Activated B cell treated with CpG ODN at 0.5 μM for 24 hours (primary cell): ENCODE measurements around the gene C3orf33. TPM values are rescaled to one million over a fixed set of nuclear protein-coding genes. Genes with fewer than 3 reads are reported as not detected.

Experiments
- ATAC-seq: fragments of 200-7000 bp; cut with Tn5 transposase; one replicate; pipeline ENCODE4 v1.10.0; 2021; ENCODE audit warnings: low read depth, mild to moderate bottlenecking, moderate library complexity
- CTCF ChIA-PET: fragments of 350-600 bp; sonication (Branson Sonifier 250); formaldehyde crosslinking; loops from one replicate; lab custom pipeline; 2021; ENCODE audit warnings: antibody characterized with exemption; lab: Charles Lee
- POLR2A ChIA-PET: fragments of 350-600 bp; sonication (Branson Sonifier 250); formaldehyde crosslinking; loops from one replicate; lab custom pipeline; 2021; ENCODE audit warnings: antibody characterized with exemption; lab: Charles Lee
- DNase-seq: peaks from one replicate; pipeline ENCODE4 v3.0.0; 2022
- H3K27ac Mint-ChIP-seq: one replicate; pipeline ENCODE4 v1.8.0; 2020; ENCODE audit warnings: mixed read lengths
- H3K27me3 Mint-ChIP-seq: one replicate; pipeline ENCODE4 v1.8.0; 2021; ENCODE audit warnings: mixed read lengths
- H3K36me3 Mint-ChIP-seq: one replicate; pipeline ENCODE4 v1.8.0; 2021; ENCODE audit warnings: low read depth, mixed read lengths
- H3K4me1 Mint-ChIP-seq: one replicate; pipeline ENCODE4 v1.8.0; 2021; ENCODE audit warnings: mixed read lengths
- H3K4me3 Mint-ChIP-seq: one replicate; pipeline ENCODE4 v1.8.0; 2020; ENCODE audit warnings: mild to moderate bottlenecking, mixed read lengths
- H3K9me3 Mint-ChIP-seq: one replicate; pipeline ENCODE4 v1.8.0; 2020; ENCODE audit warnings: mixed read lengths
- intact Hi-C: fragments of 100-400 bp; cut with micrococcal nuclease; formaldehyde crosslinking; loops from one replicate; pipeline ENCODE4 v1.15.1; 2024
- total RNA-seq: library from RNA; stranded (reverse); gene quantifications from 2 replicates; pipeline ENCODE4 v1.2.3, GENCODE V29; 2022
- TF ChIP-seq, protein P1 (sequence below): fragments of 200-600 bp; IDR thresholded peaks from one replicate; pipeline ENCODE4 v1.8.0; 2022; ENCODE audit warnings: antibody characterized with exemption, mild to moderate bottlenecking

C3orf33 gene
- total RNA-seq, 1 donor from 2014 or later, result 1.6 TPM

DNA sequence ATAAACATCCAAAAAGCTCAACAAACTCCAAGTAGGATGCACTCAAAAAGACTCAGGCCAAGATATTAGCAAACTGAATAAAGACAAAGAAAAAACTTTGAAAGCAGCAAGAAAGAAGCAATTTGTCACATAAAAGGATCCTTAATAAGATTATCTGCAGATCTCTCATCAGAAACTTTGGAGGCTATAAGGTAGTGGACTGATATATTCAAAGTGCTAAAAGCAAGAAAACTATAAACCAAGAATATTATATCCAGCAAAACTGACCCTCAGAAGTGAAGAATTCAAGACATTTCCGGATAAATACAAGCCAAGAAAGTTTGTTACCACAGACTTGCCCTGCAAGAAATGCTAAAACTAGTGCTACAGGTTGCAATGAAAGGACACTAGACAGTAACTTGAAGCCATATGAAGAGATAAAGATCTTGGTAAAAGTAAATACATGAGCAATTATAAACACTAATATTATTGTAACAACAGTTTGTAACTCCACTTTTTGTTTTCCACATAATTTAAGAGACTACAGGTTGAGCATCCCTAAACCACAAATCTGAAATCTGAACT is 23.6 kb downstream of the C3orf33 start:
- ATAC-seq (no peak), DNase-seq (no peak)
- Mint-ChIP-seq H3K4me3 (no peak overlapping the region), H3K36me3 (peaks cover 29% of the 10 kb centered on the region), H3K27me3 (no peaks in the 10 kb centered on the region), H3K27ac (no peak overlapping the region), H3K9me3 (peaks cover 6% of the 10 kb centered on the region), H3K4me1 (no peaks in the 10 kb centered on the region)
- ChIA-PET CTCF (no interaction called here), POLR2A (no interaction called here)
- TF ChIP-seq, protein P1, sequence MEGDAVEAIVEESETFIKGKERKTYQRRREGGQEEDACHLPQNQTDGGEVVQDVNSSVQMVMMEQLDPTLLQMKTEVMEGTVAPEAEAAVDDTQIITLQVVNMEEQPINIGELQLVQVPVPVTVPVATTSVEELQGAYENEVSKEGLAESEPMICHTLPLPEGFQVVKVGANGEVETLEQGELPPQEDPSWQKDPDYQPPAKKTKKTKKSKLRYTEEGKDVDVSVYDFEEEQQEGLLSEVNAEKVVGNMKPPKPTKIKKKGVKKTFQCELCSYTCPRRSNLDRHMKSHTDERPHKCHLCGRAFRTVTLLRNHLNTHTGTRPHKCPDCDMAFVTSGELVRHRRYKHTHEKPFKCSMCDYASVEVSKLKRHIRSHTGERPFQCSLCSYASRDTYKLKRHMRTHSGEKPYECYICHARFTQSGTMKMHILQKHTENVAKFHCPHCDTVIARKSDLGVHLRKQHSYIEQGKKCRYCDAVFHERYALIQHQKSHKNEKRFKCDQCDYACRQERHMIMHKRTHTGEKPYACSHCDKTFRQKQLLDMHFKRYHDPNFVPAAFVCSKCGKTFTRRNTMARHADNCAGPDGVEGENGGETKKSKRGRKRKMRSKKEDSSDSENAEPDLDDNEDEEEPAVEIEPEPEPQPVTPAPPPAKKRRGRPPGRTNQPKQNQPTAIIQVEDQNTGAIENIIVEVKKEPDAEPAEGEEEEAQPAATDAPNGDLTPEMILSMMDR, result no peak
- intact Hi-C loops, result no loop called here

DNA sequence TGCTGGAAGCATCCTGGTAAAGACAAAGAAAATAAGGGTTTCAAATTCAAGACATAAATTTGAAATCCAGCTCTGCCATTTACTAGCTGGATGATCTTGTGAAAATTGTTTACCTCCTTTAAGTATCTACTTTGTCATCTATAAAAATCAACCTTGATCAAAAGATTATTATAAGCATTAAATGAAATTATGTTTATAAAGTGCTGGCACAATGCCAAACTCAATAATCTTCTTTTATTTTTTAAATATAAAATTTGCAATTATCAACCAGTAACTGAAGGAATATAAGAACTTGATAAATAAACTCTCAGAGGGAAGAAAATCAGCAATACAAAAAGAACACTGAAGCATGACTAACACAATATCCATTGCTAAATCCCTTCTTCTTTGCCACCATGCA is 25.8 kb downstream of the C3orf33 start:
- Mint-ChIP-seq H3K36me3 (peaks cover 29% of the 10 kb centered on the region), H3K4me3 (no peak overlapping the region), H3K4me1 (no peaks in the 10 kb centered on the region), H3K27ac (no peak overlapping the region), H3K9me3 (peaks cover 6% of the 10 kb centered on the region), H3K27me3 (no peaks in the 10 kb centered on the region)
- TF ChIP-seq, protein P1, result no peak
- ChIA-PET POLR2A (no interaction called here), CTCF (no interaction called here)
- intact Hi-C loops, result no loop called here
- ATAC-seq (no peak), DNase-seq (no peak)

DNA sequence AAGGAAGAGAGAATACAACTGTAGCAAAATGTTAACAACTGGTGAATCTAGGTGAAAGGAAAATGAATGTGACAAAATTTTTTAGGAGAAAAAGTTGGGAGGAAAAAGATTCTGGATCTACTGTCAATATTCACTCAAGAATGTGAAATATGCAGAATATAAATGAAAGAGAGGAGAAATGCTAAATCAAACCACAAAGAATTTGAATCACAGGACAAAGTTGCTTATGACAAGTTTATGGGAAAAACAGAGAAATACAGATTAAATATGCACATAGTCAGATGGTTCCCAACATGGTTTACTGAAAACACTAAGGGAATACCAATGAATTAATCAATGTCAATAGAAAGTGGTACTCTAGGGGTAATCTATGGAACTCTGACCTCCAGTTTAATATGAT is 27.6 kb downstream of the C3orf33 start:
- no peak overlapping the region for H3K27ac Mint-ChIP-seq
- H3K36me3 Mint-ChIP-seq, result peaks cover 38% of the 10 kb centered on the region
- ChIA-PET POLR2A (no interaction called here), CTCF (no interaction called here)
- intact Hi-C loops, result no loop called here
- H3K4me1 Mint-ChIP-seq, result no peaks in the 10 kb centered on the region
- ATAC-seq, result no peak
- no peaks in the 10 kb centered on the region for H3K27me3 Mint-ChIP-seq
- no peak for DNase-seq
- peaks cover 6% of the 10 kb centered on the region for H3K9me3 Mint-ChIP-seq
- no peak overlapping the region for H3K4me3 Mint-ChIP-seq
- TF ChIP-seq, protein P1, result no peak

DNA sequence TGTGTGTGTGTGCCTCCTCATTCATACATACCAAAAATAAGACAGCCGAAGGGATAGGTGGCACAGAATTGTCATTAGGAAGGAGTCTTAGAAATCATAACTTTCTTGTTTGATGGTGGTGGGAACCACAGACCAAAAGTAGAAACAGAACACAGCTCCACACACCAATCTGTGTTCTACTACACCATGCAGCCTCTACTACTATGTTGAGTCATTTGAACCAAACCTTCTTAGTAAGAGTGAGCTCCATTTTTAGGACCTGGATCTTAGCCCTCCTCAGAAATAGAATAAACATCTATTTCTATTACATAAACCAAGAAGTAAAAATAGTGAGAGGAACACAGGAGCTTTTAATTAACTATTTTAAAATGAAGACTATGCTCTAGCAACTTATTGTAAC is 33.3 kb downstream of the C3orf33 start:
- Mint-ChIP-seq H3K9me3 (peaks cover 6% of the 10 kb centered on the region), H3K36me3 (peaks cover 27% of the 10 kb centered on the region), H3K27me3 (no peaks in the 10 kb centered on the region), H3K27ac (no peak overlapping the region), H3K4me1 (no peaks in the 10 kb centered on the region), H3K4me3 (no peak overlapping the region)
- CTCF ChIA-PET, result no interaction called here
- DNase-seq, result no peak
- intact Hi-C loops, result no loop called here
- TF ChIP-seq, protein P1, result no peak
- ATAC-seq, result no peak
- POLR2A ChIA-PET, result no interaction called here

DNA sequence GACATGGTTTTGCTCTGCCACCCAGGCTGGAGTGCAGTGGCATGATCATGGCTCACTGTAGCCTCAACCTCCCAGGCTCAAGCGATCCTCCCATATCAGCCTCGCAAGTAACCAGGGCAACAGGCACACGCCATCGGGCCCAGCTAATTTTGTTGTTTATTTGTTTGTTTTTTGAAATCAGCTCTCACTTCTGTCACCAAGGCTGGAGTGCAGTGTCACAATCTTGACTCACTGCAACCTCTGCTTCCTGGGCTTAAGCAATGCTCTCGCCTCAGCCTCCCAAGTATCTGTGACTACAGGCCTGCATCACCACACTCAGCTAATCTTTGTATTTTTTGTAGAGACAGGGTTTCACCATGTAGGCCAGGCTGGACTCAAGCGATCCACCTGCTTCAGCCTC is 35.0 kb downstream of the C3orf33 start:
- H3K27me3 Mint-ChIP-seq, result no peaks in the 10 kb centered on the region
- no peak overlapping the region for H3K27ac Mint-ChIP-seq
- no peak overlapping the region for H3K4me3 Mint-ChIP-seq
- no peaks in the 10 kb centered on the region for H3K4me1 Mint-ChIP-seq
- DNase-seq (no peak), ATAC-seq (no peak)
- TF ChIP-seq, protein P1, result no peak
- POLR2A ChIA-PET, result no interaction called here
- CTCF ChIA-PET, result no interaction called here
- intact Hi-C loops, result no loop called here
- H3K36me3 Mint-ChIP-seq, result peaks cover 27% of the 10 kb centered on the region
- H3K9me3 Mint-ChIP-seq, result peaks cover 6% of the 10 kb centered on the region
